Activated T-cell treated with anti-CD3 and anti-CD28 coated beads for 1 hour (primary cell): ENCODE measurements around the gene PGLYRP1.

Experiments used
- DNase-seq: peaks from one replicate; pipeline ENCODE4 v3.0.0-alpha.2; 2020; ENCODE audit warnings: low read depth

The PGLYRP1 gene

DNA sequence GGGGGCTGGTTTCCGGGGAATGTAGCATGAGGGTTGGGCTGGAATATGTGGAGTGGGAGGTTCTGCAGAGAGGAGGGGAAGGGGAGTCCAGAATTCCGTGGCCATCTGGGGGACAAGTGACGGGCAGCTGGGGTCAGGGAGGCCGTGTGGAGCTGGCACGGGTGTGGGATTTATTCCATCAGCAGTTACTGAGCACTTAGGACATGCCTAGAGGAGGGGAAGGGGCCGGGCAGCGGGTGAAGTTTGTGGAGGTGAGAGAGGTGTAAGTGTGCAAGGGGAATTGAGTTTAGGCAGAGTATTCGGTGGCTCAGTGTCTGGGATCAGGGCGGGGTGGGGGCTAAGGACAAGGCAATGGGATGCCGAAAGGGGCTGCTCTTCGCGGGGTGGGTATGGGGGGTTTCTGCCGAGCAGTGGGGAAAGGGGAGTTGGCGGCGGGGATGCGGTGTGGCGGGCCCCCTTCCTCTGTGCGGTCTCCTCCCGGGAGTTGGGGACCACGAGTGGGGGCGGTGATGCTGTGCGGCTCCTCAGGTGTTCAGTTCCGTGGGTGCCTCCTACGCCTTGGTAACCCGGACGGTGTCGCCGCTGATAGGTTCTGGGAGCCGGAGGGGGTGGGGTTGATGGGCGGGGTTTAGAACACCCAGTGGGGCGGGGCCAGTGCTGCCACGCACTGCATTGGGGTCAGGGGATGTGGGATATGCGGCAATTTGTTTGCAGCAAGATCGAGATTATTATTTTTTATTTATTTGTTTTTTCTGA lies 22.2 kb downstream of the PGLYRP1 start:
- DNase-seq = peak; percentile 68

GRCh38 chr19:45999653-46000121 lies 23.2 kb downstream of the PGLYRP1 start:
- DNase-seq = no peak

- DNase-seq = no peak
Measured at GRCh38 chr19:45998834-45999233, 24.0 kb downstream of the PGLYRP1 start.

DNA sequence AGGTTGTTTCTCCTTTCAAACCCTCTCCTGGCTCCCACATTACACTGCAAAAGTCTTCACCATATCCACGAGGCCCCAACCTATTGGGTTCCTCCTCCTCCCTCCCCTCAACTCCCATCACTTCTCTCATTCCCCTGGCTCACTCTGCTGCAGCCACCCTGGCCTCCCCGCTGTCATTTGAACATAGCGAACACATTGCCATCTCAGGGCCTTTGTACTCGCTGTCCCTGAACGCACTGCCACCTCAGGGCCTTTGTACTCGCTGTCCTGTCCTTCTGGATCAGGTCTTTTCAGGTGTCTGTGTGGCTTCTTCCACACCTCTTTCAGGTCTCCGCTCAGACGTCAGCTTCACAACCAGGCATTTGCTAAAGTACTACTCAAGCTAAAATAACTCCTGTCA lies 25.9 kb downstream of the PGLYRP1 start:
- DNase-seq = no peak

DNA sequence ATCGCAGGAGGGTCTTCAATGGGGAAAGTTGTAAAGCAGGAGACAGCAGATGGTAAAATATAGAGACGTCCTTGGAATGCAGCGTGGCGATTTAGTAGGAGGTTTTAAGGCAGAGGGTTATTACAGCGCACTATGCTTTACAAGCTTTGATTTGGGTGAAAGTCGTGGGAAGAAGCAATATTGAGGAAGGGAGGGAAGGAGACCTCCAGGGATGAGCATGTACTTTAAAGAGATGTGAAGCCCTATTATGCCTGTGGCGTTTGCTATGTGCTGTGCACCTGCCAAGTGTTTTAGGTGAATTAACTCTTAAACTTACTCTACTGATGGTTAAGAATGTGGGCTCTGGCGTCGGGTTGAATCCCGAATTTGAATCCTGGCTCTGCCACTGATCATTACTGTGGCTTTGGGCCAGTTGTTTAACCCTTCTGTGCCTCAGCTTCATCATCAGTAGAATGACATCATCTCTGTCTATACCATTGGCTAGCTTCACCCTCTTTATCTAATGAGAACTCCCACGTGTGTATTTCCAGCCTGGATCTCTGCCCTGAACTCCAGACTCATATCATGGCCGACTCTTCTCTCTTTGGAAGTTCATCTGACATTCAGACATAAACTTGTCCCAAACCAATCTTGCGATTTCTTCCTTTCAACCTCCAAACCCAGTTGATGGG lies 27.0 kb downstream of the PGLYRP1 start:
- no peak for DNase-seq

DNA sequence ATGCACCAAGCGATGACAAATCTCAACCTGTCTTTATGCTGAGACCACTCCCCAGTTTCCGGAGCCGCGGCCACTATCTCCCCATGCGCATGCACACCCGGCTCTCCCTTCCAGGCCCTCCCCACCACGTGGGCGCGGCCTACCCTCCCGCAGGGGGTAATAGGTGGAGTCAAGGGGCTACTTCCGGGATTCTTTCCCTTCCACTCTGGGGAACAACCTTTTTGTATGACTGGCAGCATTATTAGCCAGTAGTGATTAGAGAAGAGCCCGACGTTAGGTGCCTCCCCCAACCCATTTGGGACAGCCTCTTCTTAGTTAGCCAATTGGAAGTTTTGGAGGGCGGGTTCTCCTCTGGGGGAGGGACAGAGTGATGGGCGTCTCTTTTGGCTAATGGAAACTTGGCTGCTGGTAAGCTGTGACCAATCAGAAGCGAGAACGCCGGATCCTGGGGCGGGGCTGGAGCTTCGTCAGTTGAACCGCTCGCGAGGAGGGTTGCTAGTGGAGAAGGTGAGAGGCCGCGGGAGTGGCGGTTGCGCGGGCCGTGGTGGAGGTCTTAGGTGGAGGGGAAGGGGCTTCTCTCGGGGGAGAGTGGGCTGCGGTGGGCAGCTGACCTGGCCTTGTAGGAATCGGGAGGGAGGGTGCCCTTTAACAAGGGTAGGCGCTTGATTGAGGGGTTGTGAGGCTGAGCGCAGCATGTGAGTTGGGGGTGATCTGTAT lies 27.7 kb downstream of the PGLYRP1 start, which contains the start of gene CCDC61:
TSS of gene CCDC61 (plus strand) at position 470 of the 717 bp plus-strand sequence. CDS start 7,552 bp downstream, outside the sequence.
- peak; percentile 91 for DNase-seq

DNA sequence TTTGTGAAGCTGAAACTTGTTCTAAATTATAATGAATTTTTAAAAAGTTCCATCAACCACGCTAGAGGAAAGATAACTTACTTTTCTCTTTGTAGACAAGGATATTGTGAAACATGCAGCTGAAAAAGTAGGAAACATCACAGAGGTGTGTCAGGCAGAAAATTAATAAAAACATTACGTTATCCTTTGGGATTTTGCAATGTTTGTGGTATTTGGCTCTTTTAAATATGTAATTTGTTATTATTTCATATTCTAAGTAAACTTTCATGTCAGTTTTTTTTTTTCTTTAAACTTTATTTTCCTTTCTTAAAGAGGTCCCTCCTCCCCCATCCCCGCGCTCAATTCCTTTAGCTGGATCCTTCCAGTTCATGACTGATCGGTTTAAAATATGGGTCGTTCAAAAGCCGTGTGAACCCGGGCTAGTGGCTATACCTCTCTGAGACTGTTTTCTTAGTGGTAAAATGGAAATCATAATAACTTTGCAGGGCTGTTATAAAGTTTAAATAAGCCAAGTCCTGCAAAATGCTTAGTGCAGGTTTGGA lies 28.3 kb downstream of the PGLYRP1 start:
- DNase-seq = no peak

GRCh38 chr19:45990113-45990728 lies 32.6 kb downstream of the PGLYRP1 start:
- DNase-seq = no peak

DNA sequence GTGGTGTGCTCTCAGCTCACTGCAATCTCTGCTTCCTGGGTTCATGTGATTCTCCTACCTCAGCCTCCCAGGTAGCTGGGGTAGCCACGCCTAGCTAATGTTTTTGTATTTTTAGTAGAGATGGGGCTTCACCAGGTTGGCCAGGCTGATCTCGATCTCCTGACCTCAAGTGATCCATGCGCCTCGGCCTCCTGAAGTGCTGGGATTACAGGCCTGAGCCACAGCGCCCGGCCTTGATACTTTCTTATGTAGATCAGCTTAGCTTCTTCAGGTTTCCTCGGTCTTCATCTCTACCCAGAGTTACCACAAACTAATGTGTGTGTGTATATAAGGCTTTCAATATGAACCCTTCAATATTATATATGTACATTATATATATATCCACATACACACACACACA lies 37.5 kb downstream of the PGLYRP1 start:
- no peak for DNase-seq

- no peak for DNase-seq
Measured at GRCh38 chr19:45981350-45981749, 41.5 kb downstream of the PGLYRP1 start.

- no peak for DNase-seq
Measured at GRCh38 chr19:45978156-45978555, 44.7 kb downstream of the PGLYRP1 start.

GRCh38 chr19:45976178-45976577 lies 46.7 kb downstream of the PGLYRP1 start:
- no peak for DNase-seq

- DNase-seq = no peak
Measured at GRCh38 chr19:45975306-45976070, 47.4 kb downstream of the PGLYRP1 start.

GRCh38 chr19:45973553-45974338 lies 49.1 kb downstream of the PGLYRP1 start, which contains the start of gene NOVA2:
NOVA2 (minus strand) TSS chr19:45973865; CDS start chr19:45973351, 514 bp downstream.
- no peak for DNase-seq

DNA sequence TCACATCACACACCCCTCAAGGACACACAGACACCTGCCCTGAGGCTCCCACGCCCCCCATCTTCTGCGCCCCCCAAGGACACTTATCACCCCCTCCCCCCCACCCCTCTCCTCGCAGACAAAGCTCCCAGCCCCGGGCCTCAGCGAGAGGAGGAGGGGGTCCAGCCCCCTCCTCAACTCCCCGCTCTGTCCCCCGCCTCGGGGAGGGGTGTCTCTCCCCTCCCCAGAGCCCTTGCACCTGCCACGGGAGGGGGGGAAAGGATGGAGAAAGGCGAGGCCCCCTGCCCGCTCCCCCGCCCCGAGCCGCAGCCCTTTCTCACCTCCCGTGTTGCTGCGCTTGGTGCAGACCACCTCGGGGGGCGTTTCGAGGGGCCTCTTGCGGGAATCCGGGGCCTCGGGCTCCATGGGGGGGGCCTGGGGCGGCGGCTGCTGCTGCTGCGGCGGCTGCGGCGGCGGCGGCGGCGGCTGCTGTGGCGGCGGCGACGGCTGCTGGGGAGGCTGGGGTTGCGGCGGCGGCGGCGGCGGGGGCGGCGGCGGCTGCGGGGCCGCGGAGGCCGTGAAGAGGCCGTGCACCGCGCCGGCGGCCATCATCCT lies 49.8 kb downstream of the PGLYRP1 start:
- DNase-seq = no peak

- DNase-seq = no peak
Measured at GRCh38 chr19:45972081-45972946, 50.5 kb downstream of the PGLYRP1 start.

GRCh38 chr19:45971260-45971902 lies 51.5 kb downstream of the PGLYRP1 start:
- DNase-seq = no peak

DNA sequence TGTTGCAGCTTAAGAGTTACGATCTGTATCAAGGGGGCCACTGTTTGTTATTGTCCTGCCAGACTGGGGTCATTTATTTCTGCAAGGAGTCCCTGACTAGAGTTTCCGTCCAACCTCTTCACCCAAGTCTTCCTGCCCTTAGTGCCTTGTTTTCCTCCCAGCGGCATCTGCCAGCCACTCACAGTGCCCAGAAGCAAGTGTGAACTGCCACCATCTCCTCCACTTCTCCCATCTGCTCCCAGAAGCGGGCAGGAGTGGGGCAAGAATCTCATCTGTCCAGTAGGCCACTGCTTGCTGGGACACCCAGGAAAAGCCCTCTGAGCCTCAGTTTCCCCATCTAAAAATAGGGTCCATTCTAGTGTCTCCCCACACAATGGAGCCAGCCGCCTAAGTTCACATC lies 53.2 kb downstream of the PGLYRP1 start:
- no peak for DNase-seq
